Loucy (cell line): ENCODE measurements around the gene DKK3.

Experiments used
- EZH2phosphoT487 ChIP-seq: fragments of 200-600 bp; IDR thresholded peaks from 2 replicates; pipeline ENCODE4 v1.6.1; 2018; ENCODE audit warnings: antibody characterized with exemption, mild to moderate bottlenecking, moderate library complexity, borderline replicate concordance
- TF ChIP-seq, protein P1 (sequence below): fragments of 200-600 bp; sonication (generic); conservative IDR thresholded peaks from 2 replicates; pipeline ENCODE4 v1.5.1; 2014; ENCODE audit warnings: mild to moderate bottlenecking, antibody characterized with exemption, low read length

DNA sequence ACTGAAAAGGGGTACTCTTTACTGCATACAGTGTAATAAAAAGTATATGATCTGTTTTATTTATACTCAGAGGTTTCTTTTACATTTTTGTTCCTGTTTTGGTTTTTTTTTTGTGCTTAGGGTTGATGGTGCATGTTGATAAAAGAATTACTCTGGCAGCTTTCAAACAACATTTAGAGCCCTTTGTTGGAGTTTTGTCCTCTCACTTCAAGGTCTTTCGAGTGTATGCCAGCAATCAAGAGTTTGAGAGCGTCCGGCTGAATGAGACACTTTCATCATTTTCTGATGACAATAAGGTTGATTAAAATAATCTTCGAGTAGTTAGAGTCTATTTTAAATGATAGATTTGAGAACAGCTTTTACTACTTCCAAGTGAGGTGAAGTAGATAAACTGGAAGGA is 60.6 kb downstream of the DKK3 start:
- TF ChIP-seq, protein P1, sequence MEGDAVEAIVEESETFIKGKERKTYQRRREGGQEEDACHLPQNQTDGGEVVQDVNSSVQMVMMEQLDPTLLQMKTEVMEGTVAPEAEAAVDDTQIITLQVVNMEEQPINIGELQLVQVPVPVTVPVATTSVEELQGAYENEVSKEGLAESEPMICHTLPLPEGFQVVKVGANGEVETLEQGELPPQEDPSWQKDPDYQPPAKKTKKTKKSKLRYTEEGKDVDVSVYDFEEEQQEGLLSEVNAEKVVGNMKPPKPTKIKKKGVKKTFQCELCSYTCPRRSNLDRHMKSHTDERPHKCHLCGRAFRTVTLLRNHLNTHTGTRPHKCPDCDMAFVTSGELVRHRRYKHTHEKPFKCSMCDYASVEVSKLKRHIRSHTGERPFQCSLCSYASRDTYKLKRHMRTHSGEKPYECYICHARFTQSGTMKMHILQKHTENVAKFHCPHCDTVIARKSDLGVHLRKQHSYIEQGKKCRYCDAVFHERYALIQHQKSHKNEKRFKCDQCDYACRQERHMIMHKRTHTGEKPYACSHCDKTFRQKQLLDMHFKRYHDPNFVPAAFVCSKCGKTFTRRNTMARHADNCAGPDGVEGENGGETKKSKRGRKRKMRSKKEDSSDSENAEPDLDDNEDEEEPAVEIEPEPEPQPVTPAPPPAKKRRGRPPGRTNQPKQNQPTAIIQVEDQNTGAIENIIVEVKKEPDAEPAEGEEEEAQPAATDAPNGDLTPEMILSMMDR, result no peak
- TF ChIP-seq EZH2phosphoT487, result no peak
